ENCODE data around the gene LRRC3. TPM values are rescaled to one million over a fixed set of nuclear protein-coding genes. Genes with fewer than 3 reads are reported as not detected.

Gene LRRC3
- 0.37 TPM for polyA plus RNA-seq (2012; ENCODE audit: low read depth, missing spikeins)

GRCh38 chr21:44454747-44455523, at the start of gene LRRC3:
Gene LRRC3, plus strand, starts transcription at chr21:44455510. Its CDS starts 1,135 bp downstream, at chr21:44456645.
- FAIRE-seq = peak; percentile 43
- DNase-seq (ENCODE audit: insufficient read length, low spot score) = peak; percentile 97
- TF ChIP-seq PAX5 (IDR thresholded peaks at IDR 0.05; ENCODE audit: insufficient read depth, low read length, severe bottlenecking) (no peak), SPI1 (IDR thresholded peaks at IDR 0.05; ENCODE audit: low read depth, low read length) (no peak), TAF1 (IDR thresholded peaks at IDR 0.05; ENCODE audit: low read depth, low read length) (no peak), POLR2A (IDR thresholded peaks at IDR 0.05; ENCODE audit: low read depth, low read length) (no peak), POU2F2 (IDR thresholded peaks at IDR 0.05; ENCODE audit: low read depth, low read length) (no peak), POLR2AphosphoS5 (IDR thresholded peaks at IDR 0.05; ENCODE audit: low read depth, low read length) (no peak)

DNA sequence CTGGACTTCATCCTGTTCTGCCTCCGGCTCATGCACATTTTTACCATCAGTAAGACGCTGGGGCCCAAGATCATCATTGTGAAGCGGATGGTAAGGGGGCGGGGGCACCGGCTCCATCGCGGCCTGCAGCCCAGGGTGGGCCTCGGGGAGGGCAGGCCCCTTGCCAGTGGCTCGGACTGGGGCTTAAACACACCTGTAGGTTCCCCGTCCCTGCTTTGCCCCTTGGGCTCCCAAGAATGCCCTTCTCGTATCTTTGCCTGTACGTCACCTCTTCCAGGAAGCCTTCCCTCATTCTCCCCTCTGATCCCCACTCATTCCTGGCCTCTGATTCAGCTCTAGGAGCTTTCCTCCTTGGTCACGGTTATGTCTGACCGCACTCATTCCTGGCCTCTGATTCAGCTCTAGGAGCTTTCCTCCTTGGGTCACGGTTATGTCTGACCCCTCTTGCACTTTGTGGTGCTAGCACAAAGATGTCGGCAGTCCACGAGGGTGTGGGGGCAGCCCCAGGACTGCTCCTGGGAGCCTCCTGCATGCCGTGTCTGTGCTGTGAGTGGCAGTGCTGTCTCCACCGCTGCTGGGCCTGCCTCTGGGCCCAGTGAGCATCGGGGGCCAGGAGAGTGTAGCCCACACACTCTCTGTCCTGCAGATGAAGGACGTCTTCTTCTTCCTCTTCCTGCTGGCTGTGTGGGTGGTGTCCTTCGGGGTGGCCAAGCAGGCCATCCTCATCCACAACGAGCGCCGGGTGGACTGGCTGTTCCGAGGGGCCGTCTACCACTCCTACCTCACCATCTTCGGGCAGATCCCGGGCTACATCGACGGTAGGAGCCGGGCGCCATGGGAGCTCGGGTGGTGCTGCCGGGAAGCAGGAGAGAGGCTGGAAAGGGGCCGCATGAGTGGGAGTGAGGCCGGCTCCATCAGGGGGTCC, 49.1 kb upstream of the LRRC3 start:
- TF ChIP-seq POLR2AphosphoS5 (IDR thresholded peaks at IDR 0.05; ENCODE audit: low read depth, low read length) (no peak), PAX5 (IDR thresholded peaks at IDR 0.05; ENCODE audit: insufficient read depth, low read length, severe bottlenecking) (no peak), POU2F2 (IDR thresholded peaks at IDR 0.05; ENCODE audit: low read depth, low read length) (no peak)
- no peak for DNase-seq (ENCODE audit: insufficient read length, low spot score)
- no peak for FAIRE-seq

DNA sequence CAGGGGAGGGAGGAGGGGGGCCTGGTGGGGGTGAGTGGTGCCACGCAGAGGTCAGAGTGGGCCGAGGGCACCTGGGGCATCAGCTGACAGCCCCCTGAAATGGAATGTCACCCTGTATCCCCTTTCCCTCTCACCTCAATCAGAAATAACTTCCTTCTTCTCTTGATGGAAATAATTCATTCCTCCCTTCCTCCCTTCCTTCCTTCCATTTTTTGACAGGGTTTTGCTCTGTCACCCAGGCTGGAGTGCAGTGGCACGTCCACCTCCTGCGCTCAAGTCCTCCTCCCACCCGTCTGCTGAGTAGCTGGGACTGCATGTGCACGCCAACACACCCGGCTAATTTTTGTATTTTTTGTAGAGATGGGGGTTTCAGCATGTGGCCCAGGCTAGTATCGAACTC, 48.4 kb upstream of the LRRC3 start:
- TF ChIP-seq POLR2AphosphoS5 (IDR thresholded peaks at IDR 0.05; ENCODE audit: low read depth, low read length) (no peak), POU2F2 (IDR thresholded peaks at IDR 0.05; ENCODE audit: low read depth, low read length) (no peak), POLR2A (IDR thresholded peaks at IDR 0.05; ENCODE audit: low read depth, low read length) (no peak), TAF1 (IDR thresholded peaks at IDR 0.05; ENCODE audit: low read depth, low read length) (no peak), PAX5 (IDR thresholded peaks at IDR 0.05; ENCODE audit: insufficient read depth, low read length, severe bottlenecking) (no peak), SPI1 (IDR thresholded peaks at IDR 0.05; ENCODE audit: low read depth, low read length) (no peak)
- FAIRE-seq (no peak), DNase-seq (ENCODE audit: insufficient read length, low spot score) (no peak)

GRCh38 chr21:44407493-44407892, 47.8 kb upstream of the LRRC3 start:
- DNase-seq (ENCODE audit: insufficient read length, low spot score) (no peak), FAIRE-seq (no peak)
- TF ChIP-seq TAF1 (IDR thresholded peaks at IDR 0.05; ENCODE audit: low read depth, low read length) (no peak), POU2F2 (IDR thresholded peaks at IDR 0.05; ENCODE audit: low read depth, low read length) (no peak), POLR2A (IDR thresholded peaks at IDR 0.05; ENCODE audit: low read depth, low read length) (no peak), POLR2AphosphoS5 (IDR thresholded peaks at IDR 0.05; ENCODE audit: low read depth, low read length) (no peak)

DNA sequence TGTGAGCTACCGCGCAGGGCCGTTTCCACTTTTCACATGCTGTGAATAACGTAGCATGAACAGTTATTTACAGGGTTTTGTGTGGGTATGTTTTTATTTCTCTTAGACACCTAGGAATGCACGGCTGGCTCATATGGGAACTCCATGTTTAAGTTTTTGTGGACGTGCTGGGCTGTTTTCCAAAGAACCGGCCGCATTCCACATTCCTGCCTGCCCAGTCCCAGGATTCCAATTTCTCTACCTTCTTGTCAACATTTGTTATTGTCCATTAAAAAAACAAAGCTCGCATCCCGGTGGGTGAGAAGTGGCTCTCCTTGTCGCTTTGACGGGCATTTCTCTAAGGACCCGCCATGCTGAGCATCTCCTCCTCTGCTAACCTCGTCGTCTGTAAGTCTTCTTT, 47.1 kb upstream of the LRRC3 start:
- TF ChIP-seq TAF1 (IDR thresholded peaks at IDR 0.05; ENCODE audit: low read depth, low read length) = no peak
- no peak for TF ChIP-seq POU2F2 (IDR thresholded peaks at IDR 0.05; ENCODE audit: low read depth, low read length)
- TF ChIP-seq SPI1 (IDR thresholded peaks at IDR 0.05; ENCODE audit: low read depth, low read length) = no peak
- no peak for TF ChIP-seq POLR2AphosphoS5 (IDR thresholded peaks at IDR 0.05; ENCODE audit: low read depth, low read length)
- TF ChIP-seq PAX5 (IDR thresholded peaks at IDR 0.05; ENCODE audit: insufficient read depth, low read length, severe bottlenecking) = no peak
- no peak for TF ChIP-seq POLR2A (IDR thresholded peaks at IDR 0.05; ENCODE audit: low read depth, low read length)
- DNase-seq (ENCODE audit: insufficient read length, low spot score) = no peak
- FAIRE-seq = no peak

GRCh38 chr21:44413566-44414290, 41.6 kb upstream of the LRRC3 start:
- FAIRE-seq (no peak), DNase-seq (ENCODE audit: insufficient read length, low spot score) (no peak)
- TF ChIP-seq PAX5 (IDR thresholded peaks at IDR 0.05; ENCODE audit: insufficient read depth, low read length, severe bottlenecking) (no peak), POU2F2 (IDR thresholded peaks at IDR 0.05; ENCODE audit: low read depth, low read length) (no peak), SPI1 (IDR thresholded peaks at IDR 0.05; ENCODE audit: low read depth, low read length) (no peak), POLR2AphosphoS5 (IDR thresholded peaks at IDR 0.05; ENCODE audit: low read depth, low read length) (no peak), TAF1 (IDR thresholded peaks at IDR 0.05; ENCODE audit: low read depth, low read length) (no peak)

GRCh38 chr21:44414291-44415072, 40.8 kb upstream of the LRRC3 start:
- DNase-seq (ENCODE audit: insufficient read length, low spot score) (no peak), FAIRE-seq (no peak)
- TF ChIP-seq POLR2AphosphoS5 (IDR thresholded peaks at IDR 0.05; ENCODE audit: low read depth, low read length) (no peak), TAF1 (IDR thresholded peaks at IDR 0.05; ENCODE audit: low read depth, low read length) (no peak), PAX5 (IDR thresholded peaks at IDR 0.05; ENCODE audit: insufficient read depth, low read length, severe bottlenecking) (no peak), SPI1 (IDR thresholded peaks at IDR 0.05; ENCODE audit: low read depth, low read length) (no peak), POLR2A (IDR thresholded peaks at IDR 0.05; ENCODE audit: low read depth, low read length) (no peak), POU2F2 (IDR thresholded peaks at IDR 0.05; ENCODE audit: low read depth, low read length) (no peak)

Data from GM12891 (cell line).